HG02852 (cell line): Measurements from ENCODE around the gene LRRC56.
"Not testable (repeated sequence)": the region's sequence is repeated elsewhere in the genome, so short reads cannot be mapped to it uniquely, and the experiment has no call there.

Experiments used
- ATAC-seq: cut with Tn5 transposase; IDR thresholded peaks from one replicate; pipeline ENCODE4 v1.9.1; 2021; ENCODE audit warnings: mild to moderate bottlenecking, moderate library complexity; ENCODE audit not compliant: unreplicated experiment

The LRRC56 gene

DNA sequence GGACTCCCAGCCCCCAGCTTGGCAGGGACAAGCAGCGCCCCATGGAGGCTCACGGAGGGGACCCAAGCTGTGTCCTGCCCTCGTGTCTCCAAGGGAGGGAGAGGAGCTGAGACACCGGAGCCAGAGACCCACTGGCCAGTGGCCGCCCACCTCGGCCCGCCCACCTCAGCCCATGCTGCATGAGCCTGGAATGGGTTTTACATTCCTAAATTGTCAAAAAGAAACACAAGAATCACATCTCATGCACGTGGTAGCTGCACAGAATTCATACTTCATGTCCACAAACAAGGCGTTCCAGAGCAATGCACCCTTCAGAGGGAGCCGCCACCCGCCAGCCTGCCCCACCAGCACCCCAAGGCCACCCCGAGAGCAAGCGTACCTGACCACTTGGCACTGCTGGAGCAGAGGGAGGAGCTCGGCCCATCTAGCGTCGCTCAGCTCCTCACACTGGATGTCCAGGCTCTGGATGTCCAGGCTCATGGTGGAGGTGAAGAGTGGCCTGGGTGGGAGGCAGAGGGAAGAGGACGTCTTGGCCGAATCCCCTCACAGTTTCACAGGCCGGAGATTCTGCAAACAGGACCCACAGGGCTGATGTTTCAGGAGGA lies 35.5 kb upstream of the LRRC56 start:
- ATAC-seq, result no peak

DNA sequence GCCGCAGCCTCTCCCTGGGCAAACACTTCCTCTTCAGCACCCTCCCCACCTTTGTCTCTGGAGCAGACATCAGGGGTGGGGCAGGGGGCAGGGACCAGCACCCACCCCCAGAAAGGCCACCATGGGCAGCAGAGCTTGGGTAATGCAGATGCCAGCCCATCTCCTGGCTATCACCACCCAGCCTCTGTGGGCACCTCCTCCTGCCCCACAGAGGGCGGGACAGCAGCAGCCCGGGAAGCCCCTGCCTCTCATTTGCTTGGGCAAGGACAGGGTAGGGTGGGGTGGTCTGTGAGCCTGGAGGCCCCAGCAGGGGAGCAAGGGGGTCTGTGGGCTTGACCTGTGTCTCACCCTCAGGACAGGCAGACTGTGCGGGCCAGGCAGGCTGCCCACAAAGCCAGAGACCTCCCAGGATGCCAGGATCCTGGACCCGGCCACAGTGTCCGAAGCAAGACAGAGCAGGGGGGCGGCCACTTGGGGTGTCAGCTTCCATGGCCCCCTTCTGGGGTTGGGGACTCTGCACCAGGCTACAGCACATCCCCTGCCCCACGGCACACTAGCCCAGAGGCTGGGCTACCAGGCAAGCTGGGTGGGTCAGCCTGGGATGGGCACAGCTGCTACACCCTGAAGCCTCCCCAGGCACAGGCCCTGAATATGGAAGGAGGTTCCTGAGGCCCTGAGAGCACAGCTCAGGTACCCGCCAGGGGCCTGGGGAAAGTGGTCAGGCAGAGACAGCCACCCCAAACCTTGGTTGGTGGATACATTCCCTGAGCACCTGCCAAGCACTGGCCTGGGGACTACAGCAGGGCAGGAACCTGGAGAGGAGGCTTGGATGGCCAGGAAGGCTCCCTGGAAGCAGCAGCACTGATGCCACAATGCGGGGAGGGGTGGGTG lies 34.8 kb upstream of the LRRC56 start:
- ATAC-seq, result no peak

DNA sequence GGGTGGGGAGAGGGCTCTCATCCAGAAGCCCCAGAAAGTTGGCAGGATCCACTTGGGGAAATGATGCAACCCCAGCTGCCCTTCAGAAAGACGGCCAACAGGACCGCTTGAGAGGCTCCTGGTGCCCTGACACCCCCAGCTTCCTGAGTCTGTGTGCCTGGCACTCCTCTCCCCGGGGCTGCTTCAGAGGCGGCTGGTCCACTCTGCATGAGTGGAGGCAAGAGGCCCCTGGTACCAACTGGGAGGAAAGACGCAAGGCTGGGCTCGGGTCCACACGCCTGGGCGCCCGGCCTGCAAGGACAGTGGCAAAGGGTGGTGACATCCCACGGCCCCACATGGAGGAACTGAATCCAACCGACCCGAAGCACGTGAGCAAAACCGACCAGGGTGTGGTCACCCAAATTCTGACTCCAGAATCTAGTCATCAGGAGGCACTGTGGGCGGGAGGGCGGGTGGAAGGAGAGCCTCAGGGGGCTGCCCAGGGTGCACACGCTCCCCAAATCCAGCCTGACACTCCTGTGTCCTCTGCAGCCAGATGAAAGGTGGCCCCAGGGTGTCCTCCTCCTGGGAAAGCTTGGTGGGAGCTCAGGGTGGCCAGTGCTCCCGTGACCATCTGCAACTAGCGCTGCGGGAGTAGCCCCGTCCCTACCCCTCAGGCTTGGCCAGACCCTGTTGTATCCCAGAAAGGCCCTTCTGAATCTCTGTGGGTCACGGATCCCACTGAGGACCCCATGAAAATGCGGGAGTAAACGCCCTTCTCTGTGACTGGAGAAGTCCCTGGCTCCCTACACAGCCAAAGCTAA lies 33.9 kb upstream of the LRRC56 start:
- ATAC-seq, result no peak

DNA sequence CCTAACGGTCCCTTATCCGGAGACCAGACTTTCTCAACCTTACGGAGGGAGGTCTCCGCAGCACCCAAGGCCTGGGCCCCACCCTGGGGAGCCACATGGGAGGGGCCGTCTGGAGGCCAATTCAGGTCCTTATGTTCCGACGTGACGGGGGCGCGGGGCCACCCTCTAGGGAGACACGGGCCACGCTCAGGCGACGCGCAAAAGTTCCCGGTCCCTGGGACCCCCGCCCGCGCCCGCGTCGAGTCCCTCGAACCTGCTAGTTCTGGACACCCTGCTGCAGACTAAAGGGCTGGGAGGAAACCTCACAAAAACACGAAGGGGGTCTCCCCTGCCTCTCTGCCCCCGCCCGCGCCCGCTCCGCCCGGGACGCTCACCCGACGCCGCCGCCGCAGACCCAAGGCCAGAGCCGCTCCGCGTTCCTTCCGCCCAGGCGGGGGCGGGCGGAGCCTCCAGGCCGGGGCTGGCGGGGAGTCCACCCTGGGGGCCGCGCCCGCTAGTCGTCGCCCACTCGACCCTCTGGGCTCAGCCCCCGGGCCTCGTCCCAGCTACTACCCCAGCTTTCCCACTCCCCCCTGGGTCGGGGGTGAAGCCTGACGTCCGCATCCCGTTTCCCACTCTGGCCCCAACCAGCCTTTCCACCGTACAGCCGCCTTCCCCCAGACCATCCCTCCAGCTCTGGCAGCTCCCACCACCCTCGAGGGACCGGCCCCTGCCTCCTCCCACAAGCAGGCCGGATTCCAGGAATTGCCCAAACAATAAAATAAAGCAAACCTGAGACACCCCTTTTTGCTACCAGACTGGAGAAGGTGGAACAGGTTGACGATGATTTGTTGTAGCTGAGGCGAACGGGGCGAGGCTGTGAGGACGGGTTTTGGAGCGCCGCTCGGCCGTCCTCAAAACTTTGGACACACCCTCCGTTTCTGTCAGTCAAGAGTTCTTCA lies 33.0 kb upstream of the LRRC56 start:
- no peak for ATAC-seq

DNA sequence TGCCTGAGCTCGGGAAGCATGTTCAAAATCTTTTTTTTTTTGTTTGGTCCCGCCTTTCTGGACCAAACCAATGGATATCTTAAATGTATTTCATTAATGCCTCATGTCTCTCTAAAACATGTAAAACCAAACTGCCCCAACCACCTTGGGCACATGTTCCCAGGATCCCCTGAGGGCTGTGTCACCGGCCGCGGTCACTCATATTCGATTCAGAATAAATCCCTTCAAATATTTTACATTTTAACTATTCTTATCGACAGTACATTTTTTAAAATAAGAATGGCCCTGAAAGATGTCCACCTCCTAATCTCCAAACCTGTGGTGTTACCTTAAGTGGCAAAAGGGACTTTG lies 32.4 kb upstream of the LRRC56 start:
- ATAC-seq, result no peak

DNA sequence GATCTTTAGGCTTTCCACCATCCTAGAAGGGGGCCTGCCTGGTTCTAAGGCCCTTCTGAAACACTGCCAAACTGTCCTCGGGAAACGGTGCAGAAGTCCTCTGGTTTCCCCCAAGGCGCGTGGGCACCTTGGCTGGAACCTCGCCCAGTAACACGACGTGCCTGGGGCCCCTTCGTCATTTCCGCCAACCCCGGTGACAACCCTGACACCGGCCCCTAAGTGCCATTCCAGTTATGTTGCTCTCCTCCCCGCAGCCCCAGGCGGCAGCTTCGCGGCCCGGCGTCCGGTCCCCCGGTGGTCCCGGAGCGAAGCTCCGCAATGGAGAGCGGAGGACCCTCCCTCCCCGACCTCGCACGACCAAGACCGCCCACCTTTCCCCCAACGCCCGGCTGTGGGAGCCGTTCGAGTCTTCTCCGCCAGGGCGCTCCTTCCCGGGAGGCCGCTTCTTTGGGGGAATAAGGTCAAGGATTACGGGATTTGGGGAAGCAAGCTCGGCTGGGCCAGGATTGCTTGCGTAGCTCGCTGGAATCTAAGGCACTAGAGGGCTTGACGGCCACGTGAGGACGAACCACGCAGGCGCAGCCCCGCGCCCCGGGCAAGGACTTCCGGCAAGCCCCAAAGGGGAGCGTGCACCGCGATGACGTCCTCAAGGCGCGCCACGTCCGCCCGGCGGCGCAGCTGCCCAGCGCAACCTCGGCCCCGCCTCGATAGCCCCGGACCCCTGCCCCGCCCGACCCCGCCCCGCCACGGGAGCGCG lies 30.9 kb upstream of the LRRC56 start:
- peak; percentile 72 for ATAC-seq

DNA sequence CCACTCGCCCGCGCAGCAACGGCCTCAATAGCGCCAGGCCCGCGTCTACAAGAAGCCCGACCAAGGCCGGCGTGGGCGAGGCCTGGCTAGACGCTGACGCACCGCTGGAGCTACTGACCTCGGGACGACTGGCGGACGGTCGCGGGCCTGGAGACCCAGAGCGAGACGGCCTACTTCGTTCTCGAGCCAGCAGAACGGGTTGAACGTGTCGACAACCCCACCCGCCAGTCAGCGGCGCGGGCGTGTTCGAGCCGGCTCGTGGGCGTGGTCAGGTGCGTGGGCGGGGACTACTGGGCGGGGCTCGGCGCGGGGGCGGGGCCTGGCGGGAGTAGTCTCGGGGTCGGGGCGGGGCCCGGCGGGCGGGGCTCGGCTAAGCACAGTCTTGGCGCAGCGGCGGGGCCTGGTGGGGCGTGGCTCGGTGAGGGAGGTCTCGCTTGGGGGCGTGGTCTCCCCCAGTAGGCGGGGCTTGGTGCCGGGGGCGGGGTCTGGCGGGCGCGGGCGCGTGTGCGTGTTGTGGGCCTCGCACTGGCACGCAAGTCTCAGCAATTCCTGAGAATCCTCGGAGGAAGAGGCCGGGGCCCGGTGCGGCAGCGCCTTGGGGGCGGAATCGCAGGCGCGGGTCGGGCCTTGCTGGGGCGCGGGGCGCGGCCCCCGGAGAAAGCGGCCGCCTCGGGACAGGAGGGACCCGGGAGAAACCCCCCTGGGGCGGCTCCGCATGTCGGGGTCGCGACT lies 30.2 kb upstream of the LRRC56 start, which contains the start of gene RNH1:
Gene RNH1 (minus strand): TSS at position 248 of the 732 bp plus-strand sequence. CDS start 5,080 bp downstream, outside the sequence.
- ATAC-seq, result peak; percentile 45

DNA sequence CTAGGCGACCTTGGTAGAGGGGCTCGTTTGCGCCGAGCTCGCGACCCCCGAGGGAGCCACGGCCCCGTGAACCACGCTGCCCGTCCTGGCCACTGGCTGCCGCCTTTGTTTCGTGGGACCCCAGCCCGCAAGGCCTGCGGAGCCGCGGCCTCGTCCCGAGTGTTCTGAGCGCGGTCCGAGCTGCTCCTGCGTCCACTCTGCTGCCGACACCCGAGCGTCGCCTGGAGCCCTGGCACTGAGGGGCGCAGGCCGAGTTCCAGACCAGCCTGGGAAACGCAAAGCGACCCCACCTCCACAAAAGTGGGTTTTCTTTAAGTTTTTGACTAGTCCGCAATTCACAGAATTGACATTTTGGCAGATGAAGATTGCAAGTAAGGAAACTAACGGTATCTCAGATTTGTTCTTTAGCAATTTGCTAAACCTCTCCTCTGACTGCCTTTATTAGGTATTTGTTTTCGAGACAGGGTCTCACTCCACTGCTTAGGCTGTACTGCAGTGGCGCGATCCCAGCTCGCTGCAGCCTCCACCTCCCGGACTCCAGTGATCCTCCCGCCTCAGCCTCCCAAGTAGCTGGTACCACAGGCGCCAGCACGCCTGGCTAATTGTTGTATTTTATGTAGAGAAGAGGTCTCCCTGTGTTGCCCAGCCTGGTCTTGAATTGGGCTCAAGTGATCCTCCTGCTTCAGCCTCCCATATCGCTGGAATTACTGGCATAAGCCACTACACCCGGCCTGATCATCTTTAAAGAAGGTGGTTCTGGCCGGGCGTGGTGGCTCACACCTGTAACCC lies 29.4 kb upstream of the LRRC56 start:
- no peak for ATAC-seq

DNA sequence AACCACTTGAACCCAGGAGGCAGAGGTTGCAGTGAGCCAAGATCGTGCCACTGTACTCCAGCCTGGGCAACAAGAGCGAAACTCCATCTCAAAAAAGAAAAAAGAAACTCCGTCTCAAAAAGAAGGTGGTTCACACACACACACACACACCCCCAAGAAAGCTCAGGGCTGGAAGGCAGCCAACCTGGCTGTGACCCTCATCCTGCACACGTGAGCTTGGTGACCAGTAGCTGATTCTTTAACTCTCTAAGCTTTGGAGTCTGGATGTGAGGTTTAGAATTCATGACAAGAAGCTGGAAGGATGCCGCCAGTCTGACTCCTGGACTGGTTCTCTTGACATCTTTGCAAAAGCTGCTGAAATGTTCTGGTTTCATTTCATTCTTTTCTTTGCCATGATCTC lies 28.4 kb upstream of the LRRC56 start:
- ATAC-seq, result no peak

DNA sequence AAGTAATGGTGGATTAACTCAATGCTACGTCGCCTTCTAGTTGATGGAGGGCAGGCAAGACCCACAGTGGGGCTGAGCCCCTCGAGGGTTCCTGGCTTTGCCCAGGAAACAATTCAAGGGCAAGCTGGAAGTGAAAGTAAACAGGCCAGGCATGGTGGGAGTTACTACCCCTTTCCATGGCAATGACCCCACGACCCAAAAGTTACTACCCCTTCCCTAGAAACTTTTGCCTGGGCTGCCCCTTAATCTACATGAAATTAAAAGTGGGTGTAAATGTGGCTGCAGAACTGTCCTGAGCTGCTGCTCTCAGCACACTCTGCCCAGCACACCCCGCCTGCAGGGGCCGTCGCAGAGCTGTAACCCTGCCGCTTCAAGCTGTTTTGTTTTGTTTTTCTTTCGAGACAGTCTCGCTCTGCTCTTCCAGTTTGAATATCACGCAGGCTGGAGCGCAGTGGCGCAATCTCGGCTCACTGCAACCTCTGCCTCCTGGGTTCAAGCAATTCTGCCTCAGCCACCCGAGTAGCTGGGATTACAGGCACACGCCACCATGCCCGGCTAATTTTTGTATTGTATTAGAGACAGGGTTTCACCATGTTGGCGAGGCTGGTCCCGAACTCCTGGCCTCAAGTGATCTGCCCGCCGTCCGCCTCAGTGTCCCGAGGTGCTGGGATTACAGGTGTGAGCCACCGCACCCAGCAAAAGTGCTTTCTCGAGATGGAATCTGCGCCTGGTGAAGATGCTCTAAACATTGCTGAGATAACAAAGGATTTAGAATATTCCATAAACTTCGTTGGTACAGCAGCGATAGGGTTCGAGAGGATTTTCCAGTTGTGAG lies 24.3 kb upstream of the LRRC56 start:
- ATAC-seq, result no peak

DNA sequence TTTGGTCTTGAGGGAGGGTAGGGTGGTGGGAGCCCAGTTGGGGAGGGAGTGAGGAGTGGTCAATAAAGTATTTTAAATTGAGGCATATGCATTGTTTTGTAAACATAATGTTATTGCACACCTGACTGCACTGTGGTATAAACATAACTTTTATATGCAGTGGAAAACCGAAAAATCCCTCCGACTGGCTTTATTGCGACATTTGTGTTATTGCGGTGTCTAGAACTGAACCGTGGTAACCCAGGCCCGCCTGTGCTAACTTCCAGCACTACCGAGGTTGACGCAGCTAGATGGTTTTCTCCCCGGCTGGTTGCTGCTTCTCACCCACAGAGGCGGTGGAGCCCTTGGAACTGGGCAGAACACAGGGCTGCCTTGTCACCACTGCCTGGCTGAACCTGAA lies 22.7 kb upstream of the LRRC56 start:
- ATAC-seq, result no peak

DNA sequence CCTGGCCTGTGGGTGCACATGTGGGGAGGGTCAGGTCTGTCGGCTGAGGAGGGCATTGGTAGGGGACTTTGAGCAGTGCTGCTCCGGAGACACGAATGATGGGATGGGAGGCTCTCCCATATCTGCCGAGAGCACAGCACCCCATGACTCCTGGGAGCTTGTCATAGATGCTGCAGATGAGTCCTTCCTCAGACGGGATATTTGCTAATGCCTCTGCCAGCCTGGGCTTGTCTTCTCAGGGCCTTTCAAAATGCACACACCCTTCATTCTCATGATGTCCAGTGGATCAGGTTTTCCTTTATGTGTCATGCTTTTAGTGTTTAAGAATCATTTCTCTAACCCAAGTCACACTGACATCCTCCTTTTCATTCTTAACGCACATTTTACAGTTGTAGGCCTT lies 22.2 kb upstream of the LRRC56 start:
- no peak for ATAC-seq

DNA sequence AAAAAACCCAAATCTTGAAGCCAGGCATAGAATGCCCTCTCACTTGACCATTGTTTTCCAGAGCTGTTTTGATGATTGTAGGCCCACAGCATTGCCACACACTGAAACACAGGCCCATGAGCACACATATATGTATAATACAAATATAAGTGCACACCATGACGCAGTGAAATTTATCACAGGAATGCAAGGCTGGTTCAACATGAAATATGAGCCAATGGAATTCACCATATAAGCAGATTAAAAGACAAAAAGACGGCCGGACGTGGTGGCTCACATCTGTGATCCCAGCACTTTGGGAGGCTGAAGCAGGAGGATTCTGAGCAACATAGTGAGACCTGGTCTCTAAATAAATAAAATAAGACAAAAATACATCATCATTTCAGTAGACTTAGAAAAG lies 20.9 kb upstream of the LRRC56 start:
- ATAC-seq, result no peak

DNA sequence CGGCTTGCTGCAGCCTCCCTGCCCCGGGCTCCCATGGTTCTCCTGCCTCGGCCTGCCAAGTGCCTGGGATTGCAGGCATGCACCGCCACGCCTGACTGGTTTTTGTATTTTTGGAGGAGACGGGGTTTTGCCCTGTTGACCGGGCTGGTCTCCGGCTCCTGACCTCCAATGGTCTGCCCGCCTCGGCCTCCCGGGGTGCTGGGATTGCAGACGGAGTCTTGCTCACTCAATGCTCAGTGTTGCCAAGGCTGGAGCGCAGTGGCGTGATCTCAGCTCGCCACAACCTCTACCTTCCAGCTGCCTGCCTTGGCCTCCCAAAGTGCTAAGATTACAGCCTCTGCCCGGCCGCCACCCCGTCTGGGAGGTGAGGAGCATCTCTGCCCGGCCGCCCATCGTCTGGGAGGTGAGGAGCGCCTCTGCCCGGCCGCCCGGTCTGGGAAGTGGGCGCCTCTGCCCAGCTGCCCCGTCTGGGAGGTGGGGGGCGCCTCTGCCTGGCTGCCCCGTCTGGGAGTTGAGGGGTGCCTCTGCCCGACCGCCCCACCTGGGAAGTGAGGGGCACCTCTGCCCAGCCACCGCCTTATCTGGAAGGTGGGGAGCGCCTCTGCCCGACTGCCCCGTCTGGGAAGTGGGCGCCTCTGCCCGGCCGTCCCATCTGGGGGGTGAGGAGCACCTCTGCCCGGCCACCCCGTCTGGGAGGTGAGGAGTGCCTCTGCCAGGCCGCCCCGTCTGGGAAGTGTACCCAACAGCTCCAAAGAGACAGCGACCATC lies 20.2 kb upstream of the LRRC56 start:
- ATAC-seq, result not testable (repeated sequence)

DNA sequence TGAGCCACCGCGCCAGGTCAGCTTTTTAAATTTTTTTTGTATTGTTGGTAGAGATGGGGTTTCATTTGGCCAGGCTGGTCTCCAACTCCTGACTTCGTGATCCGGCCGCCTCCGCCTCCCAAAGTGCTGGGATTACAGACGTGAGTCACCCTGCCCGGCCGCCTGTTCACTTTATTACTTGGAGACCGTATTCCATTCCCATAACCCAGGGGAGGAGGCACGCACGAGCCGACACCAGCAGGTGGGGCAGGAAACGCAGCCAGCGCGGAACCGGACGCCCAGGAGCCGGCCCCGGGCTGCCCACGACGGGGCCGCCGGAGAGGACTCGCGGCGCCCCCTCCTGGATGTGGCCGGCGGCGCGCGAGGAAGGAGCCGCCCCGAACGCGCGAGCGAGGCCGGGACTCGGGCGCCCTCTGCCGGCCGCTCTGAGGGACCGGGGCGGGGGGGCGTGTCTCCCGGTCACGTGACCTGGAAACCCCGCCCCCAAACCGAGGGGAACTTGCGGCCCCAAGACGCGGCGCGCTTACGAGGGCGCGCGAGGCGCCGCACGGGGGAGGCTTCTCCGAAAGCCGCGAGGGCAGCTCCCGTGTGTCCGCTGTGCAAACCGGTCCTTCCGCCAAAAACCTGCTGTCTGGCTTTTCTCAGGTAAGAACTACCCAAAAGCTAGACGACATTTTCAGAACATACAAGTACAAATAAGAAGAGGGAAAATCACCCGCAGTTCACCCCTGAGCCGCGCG lies 18.7 kb upstream of the LRRC56 start:
- ATAC-seq, result peak; percentile 75
